ENCODE results near the gene STRIP1.
"Not testable (repeated sequence)": the region's sequence is repeated elsewhere in the genome, so short reads cannot be mapped to it uniquely, and the experiment has no call there.

The STRIP1 gene

GRCh38 chr1:110008971-110009565 is 25.4 kb upstream of the STRIP1 start:
- DNase-seq, result no peak

- DNase-seq, result peak; percentile 90
These were observed 22.8 kb upstream of the STRIP1 start for GRCh38 chr1:110011527-110012041.

GRCh38 chr1:110012100-110012780 is 22.2 kb upstream of the STRIP1 start:
- peak; percentile 82 for DNase-seq

GRCh38 chr1:110017792-110018191 is 16.6 kb upstream of the STRIP1 start:
- no peak for DNase-seq

GRCh38 chr1:110018396-110018795 is 16.0 kb upstream of the STRIP1 start:
- DNase-seq, result no peak

- no peak for DNase-seq
These were observed 14.7 kb upstream of the STRIP1 start for GRCh38 chr1:110019770-110020169.

- DNase-seq, result no peak
These were observed 13.1 kb upstream of the STRIP1 start for GRCh38 chr1:110021285-110021684.

- no peak for DNase-seq
These were observed 9.8 kb upstream of the STRIP1 start for GRCh38 chr1:110024613-110025012.

- not testable (repeated sequence) for DNase-seq
These were observed 3.7 kb upstream of the STRIP1 start for GRCh38 chr1:110030687-110031086.

GRCh38 chr1:110032327-110032726 is 2.1 kb upstream of the STRIP1 start:
- DNase-seq, result no peak

- no peak for DNase-seq
These were observed 1.0 kb upstream of the STRIP1 start for GRCh38 chr1:110033421-110033820.

- no peak for DNase-seq
These were observed 379 bp upstream of the STRIP1 start for GRCh38 chr1:110034040-110034450.

- no peak for DNase-seq
These were observed 870 bp downstream of the STRIP1 start for GRCh38 chr1:110035236-110035752.

- DNase-seq, result no peak
These were observed 3.8 kb downstream of the STRIP1 start for GRCh38 chr1:110038271-110038670.

GRCh38 chr1:110039641-110040040 is 5.2 kb downstream of the STRIP1 start:
- no peak for DNase-seq

GRCh38 chr1:110040548-110040947 is 6.1 kb downstream of the STRIP1 start:
- DNase-seq, result peak; percentile 36

GRCh38 chr1:110043016-110043415 is 8.6 kb downstream of the STRIP1 start:
- DNase-seq, result no peak

- DNase-seq, result no peak
These were observed 13.0 kb downstream of the STRIP1 start for GRCh38 chr1:110047463-110047862.

GRCh38 chr1:110048240-110048639 is 13.8 kb downstream of the STRIP1 start:
- DNase-seq, result no peak

GRCh38 chr1:110048923-110049601 is 14.6 kb downstream of the STRIP1 start:
- DNase-seq, result no peak

GRCh38 chr1:110049801-110050601 is 15.6 kb downstream of the STRIP1 start:
- DNase-seq, result no peak

- no peak for DNase-seq
These were observed 16.3 kb downstream of the STRIP1 start for GRCh38 chr1:110050602-110051261.
